GM21723 (cell line): Measurements from ENCODE around the gene CAMK1D.
"Not testable (repeated sequence)": the region's sequence is repeated elsewhere in the genome, so short reads cannot be mapped to it uniquely, and the experiment has no call there.

Source experiments
- ATAC-seq: cut with Tn5 transposase; IDR thresholded peaks from one replicate; pipeline ENCODE4 v1.9.1; 2021; ENCODE audit warnings: mild to moderate bottlenecking, moderate library complexity; ENCODE audit not compliant: unreplicated experiment

CAMK1D gene

DNA sequence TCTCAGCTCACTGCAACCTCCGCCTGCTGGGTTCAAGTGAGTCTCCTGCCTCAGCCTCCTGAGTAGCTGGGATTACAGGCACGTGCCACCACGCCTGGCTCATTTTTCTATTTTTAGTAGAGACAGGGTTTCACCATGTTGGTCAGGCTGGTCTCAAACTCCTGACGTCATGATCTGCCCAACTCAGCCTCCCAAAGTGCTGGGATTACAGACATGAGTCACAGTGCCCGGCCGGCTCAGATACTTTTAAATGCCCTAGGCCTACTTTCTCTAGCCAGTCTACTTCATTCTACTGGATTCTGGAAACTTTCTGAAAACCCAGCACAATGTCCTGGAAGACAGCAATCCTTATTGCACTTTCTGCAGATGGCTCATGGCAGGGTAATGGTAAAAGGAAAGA lies 516.2 kb downstream of the CAMK1D start:
- not testable (repeated sequence) for ATAC-seq

DNA sequence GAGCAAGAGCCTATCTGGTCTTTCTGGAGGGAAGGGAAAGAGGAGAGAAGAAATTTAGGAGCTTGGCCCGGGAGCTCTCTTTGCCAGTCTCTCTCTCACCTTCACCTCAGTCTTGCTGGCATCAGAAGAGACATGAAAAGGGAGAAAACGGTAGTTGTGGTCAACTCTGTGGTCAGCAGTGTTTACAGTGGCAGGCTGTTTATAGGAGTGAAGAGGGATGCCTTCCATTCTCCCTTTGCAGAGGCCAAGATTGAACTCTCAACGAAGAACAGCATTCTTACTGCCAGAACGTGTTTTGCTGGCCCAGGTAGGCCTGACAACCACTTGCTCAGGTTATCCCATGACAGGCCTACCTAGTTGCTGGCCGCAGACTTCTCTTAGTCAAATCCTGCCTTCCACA lies 518.9 kb downstream of the CAMK1D start:
- ATAC-seq = no peak

DNA sequence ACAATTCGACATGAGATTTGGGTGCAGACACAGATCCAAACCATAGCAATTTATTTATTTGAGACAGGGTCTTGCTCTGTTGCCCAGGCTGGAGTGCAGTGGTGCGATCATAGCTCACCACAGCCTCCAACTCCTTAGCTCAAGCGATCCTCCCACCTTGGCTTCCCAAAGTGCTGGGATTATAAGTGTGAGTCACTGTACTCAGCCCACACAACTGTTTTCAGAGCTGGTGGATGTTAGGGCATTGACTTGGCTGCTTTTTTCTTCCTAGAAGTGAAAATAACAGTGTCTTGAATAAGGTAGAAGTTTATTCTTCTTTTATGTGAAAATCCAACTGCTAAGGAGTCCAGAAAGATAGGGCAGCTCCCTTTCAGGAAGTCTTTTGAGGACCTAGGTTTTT lies 520.1 kb downstream of the CAMK1D start:
- no peak for ATAC-seq

DNA sequence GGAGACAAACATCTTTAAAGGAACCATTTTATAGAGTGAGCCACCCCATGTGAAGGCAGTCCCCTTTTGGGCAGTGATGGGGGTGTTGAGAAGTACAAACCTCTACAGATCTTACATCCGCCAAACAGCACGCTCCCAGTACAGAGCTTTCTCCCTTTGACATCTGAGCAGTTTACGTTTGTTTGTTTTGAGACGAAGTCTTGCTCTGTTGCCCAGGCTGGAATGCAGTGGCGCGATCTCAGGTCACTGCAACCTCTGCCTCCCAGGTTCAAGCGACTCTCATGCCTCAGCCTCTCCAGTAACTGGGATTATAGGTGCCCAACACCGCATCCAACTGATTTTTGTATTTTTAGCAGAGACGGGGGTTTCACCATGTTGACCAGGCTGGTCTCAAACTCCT lies 523.2 kb downstream of the CAMK1D start:
- ATAC-seq = no peak

DNA sequence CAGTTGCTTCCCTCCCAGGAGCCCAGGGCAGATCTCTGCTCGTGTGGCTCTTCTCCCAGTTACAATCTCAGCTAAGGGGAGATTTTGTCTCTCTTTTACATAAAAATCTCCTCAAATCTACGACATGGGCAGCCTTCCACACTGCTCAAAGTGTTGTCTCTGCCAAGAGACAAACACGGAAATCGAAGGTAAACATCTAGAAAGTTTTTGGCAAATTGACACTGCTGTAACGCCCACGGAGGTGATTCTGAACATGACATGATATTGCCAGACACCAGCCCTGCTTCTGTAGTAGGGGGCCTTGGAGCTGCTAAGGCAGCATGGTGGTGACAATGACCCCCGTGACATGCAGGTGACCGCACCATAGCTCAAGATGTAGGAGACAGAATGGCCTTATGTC lies 523.8 kb downstream of the CAMK1D start:
- ATAC-seq = no peak

DNA sequence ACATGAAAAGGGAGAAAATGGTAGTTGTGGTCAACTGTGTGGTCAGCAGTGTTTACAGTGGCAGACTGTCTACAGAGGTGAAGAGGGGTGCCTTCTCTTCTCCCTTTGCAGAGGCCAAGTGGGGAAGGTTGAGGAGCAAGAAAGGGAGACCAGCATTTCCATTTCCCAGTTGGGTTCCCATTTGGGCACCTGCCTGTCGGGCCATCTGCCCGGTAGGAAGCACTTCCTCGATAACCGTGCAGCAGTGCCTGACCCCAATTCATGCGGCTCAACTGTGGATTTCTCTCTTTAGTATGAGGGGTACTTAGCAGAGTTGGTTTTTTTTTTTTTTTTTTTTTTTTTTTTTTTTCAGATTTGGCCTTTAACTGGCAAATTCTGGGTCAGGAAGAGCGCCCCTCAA lies 525.2 kb downstream of the CAMK1D start:
- ATAC-seq = no peak

DNA sequence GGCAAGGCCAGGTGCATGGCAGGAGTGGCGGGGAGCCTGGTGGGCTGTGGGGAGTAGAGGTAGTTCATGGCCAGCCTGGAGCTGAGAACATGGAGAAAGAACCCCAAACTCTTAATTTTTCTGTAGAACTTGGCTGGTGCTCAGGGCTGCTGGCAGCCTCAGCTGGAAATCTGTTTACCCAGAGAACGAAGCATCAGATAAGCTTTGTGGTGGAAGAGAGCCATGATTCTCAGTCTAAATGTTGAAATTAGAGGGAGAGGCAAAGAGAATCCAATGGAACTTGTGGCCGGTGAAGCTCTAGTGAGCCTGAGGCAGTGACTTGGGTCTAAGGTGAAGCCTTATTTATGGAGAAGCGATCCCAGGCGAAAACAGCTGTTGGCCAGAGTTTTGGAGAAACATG lies 525.8 kb downstream of the CAMK1D start:
- ATAC-seq = no peak

DNA sequence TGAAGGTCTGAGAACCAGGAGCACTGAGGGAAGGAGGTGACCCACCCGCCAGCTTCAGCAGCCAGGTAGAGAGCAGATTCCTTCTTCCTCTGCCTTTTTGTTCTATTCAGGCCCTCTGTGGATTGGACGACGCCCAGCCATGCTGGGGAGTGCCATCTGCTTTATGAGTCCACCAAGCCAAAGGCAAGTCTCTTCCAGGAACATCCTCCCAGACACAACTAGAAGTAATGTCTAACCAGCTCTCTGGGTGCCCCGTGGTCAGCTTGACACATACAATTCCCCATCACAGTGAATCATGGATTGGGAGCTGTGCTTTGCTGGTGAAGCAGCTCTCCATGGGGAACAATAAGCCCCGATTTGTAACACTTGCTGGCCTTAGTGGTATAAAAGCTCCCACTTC lies 526.9 kb downstream of the CAMK1D start:
- no peak for ATAC-seq

DNA sequence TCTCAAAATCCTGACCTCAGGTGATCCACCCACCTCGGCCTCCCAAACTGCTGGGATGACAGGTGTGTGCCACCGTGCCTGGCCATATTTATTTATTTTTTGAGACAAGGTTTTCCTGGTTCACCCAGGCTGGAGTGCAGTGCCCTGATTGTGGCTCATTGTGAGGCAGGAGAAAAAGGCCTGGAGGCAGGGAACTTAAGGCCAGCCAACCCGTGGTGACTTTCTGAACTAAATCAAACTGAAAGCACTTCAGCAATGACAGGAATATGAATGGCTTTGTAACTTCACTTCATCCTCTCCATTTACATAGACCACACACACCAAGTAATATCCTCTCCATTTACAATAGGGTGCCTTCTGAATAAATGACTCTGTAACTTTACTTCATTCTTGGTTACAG lies 527.8 kb downstream of the CAMK1D start:
- no peak for ATAC-seq

DNA sequence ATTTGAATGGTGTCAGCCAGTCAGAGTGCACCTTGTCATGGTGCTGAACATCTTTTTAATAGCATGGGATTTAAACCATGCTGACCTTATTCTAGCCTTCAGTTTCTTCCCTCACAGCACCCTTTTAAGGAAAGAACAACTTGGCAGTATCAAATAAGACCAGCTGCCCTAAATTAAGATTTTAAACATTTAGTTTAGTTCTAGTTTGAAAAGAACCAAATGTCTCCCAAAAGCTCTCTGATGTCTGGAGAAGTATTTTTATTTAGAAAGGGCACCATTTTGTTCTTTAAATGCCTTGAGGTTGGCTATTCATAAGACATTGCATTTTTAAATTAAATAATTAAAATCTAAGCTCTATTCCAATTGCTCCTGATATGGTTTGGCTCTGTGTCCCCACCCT lies 531.1 kb downstream of the CAMK1D start:
- ATAC-seq = no peak

DNA sequence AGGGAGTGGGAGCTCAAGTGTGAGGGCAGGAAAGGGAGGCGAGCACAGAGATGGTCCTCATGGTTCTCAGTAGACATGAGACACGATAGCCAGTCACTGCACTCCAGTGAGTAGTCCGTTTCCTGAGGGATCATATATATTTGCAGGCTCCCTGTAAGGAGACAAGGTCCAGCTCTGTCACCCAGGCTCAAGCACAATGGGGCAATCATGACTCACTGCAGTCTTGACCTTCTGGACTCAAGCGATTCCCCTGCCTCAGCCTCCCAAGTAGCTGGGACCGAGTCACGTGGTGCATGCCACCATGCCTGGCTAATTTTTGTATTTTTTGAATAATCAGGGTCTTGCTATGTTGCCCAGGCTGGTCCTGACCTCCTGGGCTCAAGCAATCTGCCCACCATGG lies 535.5 kb downstream of the CAMK1D start:
- no peak for ATAC-seq
